ENCODE results near the gene IGSF5. TPM values are rescaled to one million over a fixed set of nuclear protein-coding genes. Genes with fewer than 3 reads are reported as not detected.

The IGSF5 gene
- total RNA-seq, 1 experiment from 2014 or later = not detected

DNA sequence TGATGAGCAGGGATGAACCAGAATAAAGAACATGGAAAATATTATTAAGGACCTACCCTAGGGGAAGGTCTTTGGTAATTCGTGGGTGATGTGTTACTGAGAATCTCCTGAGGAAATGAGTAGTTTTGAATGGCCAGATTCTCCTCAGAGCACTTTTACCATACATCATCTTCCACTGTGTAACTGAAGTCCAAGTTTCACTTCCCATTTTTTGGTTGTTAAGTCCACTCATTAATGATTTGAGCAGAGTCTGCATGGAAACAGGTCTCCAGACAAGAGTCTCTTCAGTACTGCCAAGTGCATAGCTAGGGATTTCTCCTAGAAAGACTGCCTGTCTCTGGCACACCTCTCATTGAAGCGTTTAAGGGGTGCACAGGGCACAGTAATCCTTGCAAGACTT is 73.6 kb downstream of the IGSF5 start:
- Histone ChIP-seq H3K27me3 (replicated peaks; ENCODE audit: insufficient read depth, low read depth, low read length, poor library complexity) (no peaks in the 10 kb centered on the region), H3K4me1 (ENCODE audit: insufficient read depth, low read length, poor library complexity, severe bottlenecking) (no peaks in the 10 kb centered on the region), H3K9me3 (ENCODE audit: low read depth, low read length, poor library complexity, severe bottlenecking) (no peaks in the 10 kb centered on the region), H3K36me3 (ENCODE audit: insufficient read depth, low read length, poor library complexity, severe bottlenecking) (no peaks in the 10 kb centered on the region), H3K4me3 (ENCODE audit: low read depth, low read length, poor library complexity, severe bottlenecking) (no peak overlapping the region), H3K27ac (ENCODE audit: low read depth, low read length, poor library complexity, severe bottlenecking) (no peak overlapping the region)
- TF ChIP-seq, protein P1, sequence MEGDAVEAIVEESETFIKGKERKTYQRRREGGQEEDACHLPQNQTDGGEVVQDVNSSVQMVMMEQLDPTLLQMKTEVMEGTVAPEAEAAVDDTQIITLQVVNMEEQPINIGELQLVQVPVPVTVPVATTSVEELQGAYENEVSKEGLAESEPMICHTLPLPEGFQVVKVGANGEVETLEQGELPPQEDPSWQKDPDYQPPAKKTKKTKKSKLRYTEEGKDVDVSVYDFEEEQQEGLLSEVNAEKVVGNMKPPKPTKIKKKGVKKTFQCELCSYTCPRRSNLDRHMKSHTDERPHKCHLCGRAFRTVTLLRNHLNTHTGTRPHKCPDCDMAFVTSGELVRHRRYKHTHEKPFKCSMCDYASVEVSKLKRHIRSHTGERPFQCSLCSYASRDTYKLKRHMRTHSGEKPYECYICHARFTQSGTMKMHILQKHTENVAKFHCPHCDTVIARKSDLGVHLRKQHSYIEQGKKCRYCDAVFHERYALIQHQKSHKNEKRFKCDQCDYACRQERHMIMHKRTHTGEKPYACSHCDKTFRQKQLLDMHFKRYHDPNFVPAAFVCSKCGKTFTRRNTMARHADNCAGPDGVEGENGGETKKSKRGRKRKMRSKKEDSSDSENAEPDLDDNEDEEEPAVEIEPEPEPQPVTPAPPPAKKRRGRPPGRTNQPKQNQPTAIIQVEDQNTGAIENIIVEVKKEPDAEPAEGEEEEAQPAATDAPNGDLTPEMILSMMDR (conservative IDR thresholded peaks at IDR 0.05; ENCODE audit: low read depth, low read length) = no peak
- no peak for TF ChIP-seq EZH2 (IDR thresholded peaks at IDR 0.05; ENCODE audit: borderline replicate concordance, low read depth, low read length, poor library complexity, severe bottlenecking)
- CTCF ChIA-PET = no interaction called here
- POLR2A ChIA-PET (ENCODE audit: low non-redundant PET) = no interaction called here
- intact Hi-C loops (cut with micrococcal nuclease; ENCODE audit: unreplicated experiment) = no loop called here
- no peak for DNase-seq (ENCODE audit: low spot score)
- BruUV-seq (replicated peaks) = no TSS peak

DNA sequence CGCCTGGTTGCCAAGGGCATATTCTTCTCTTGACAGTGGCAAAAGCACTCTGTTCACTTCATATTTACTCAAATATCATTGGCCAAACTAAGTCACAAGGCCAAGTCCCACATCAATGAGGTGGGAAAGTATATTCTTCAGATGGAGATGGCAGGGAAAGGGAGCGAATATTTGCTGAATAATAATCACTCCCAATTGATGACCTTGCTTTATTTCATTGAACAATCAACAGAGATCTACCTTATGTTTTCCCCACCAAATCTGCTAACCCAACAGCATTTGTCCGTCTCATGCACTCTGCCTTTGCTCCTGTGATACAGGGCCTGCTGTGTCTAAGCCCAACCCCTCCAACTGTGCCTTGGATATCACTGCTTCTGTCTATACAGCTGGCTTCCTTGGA is 77.1 kb downstream of the IGSF5 start:
- no peaks in the 10 kb centered on the region for H3K27me3 ChIP-seq (replicated peaks; ENCODE audit: insufficient read depth, low read depth, low read length, poor library complexity)
- H3K9me3 ChIP-seq (ENCODE audit: low read depth, low read length, poor library complexity, severe bottlenecking) = no peaks in the 10 kb centered on the region
- no peaks in the 10 kb centered on the region for H3K4me1 ChIP-seq (ENCODE audit: insufficient read depth, low read length, poor library complexity, severe bottlenecking)
- no TSS peak for BruUV-seq (replicated peaks)
- DNase-seq (ENCODE audit: low spot score) = no peak
- H3K36me3 ChIP-seq (ENCODE audit: insufficient read depth, low read length, poor library complexity, severe bottlenecking) = no peaks in the 10 kb centered on the region
- no peak overlapping the region for H3K4me3 ChIP-seq (ENCODE audit: low read depth, low read length, poor library complexity, severe bottlenecking)
- POLR2A ChIA-PET (ENCODE audit: low non-redundant PET) = no interaction called here
- H3K27ac ChIP-seq (ENCODE audit: low read depth, low read length, poor library complexity, severe bottlenecking) = no peak overlapping the region
- TF ChIP-seq, protein P1 (conservative IDR thresholded peaks at IDR 0.05; ENCODE audit: low read depth, low read length) = no peak
- TF ChIP-seq EZH2 (IDR thresholded peaks at IDR 0.05; ENCODE audit: borderline replicate concordance, low read depth, low read length, poor library complexity, severe bottlenecking) = no peak
- intact Hi-C loops (cut with micrococcal nuclease; ENCODE audit: unreplicated experiment) = no loop called here
- CTCF ChIA-PET = no interaction called here

DNA sequence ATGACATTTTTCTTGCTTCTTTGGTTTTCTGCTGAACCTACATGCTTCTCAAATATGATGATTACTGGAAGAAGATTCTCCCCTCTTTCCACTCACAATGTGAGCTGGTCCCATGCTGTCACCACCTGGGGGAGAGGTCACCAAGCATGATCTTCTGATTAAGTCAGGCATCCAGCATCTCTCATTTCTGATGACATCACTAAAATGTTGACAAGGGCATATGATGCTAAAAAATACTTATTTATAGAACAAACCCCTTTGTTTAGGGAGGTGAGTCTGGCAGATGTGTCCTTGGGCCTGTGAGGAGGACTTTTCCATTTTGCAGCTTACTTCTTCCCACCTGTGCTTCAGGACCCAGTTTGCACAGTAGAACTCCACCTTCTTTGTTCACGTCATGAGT is 80.3 kb downstream of the IGSF5 start:
- TF ChIP-seq EZH2 (IDR thresholded peaks at IDR 0.05; ENCODE audit: borderline replicate concordance, low read depth, low read length, poor library complexity, severe bottlenecking) = no peak
- TF ChIP-seq, protein P1 (conservative IDR thresholded peaks at IDR 0.05; ENCODE audit: low read depth, low read length) = no peak
- Histone ChIP-seq H3K36me3 (ENCODE audit: insufficient read depth, low read length, poor library complexity, severe bottlenecking) (no peaks in the 10 kb centered on the region), H3K27ac (ENCODE audit: low read depth, low read length, poor library complexity, severe bottlenecking) (no peak overlapping the region), H3K9me3 (ENCODE audit: low read depth, low read length, poor library complexity, severe bottlenecking) (no peaks in the 10 kb centered on the region), H3K27me3 (replicated peaks; ENCODE audit: insufficient read depth, low read depth, low read length, poor library complexity) (no peaks in the 10 kb centered on the region), H3K4me1 (ENCODE audit: insufficient read depth, low read length, poor library complexity, severe bottlenecking) (no peaks in the 10 kb centered on the region), H3K4me3 (ENCODE audit: low read depth, low read length, poor library complexity, severe bottlenecking) (no peak overlapping the region)
- intact Hi-C loops (cut with micrococcal nuclease; ENCODE audit: unreplicated experiment) = no loop called here
- BruUV-seq (replicated peaks) = no TSS peak
- no peak for DNase-seq (ENCODE audit: low spot score)
- POLR2A ChIA-PET (ENCODE audit: low non-redundant PET) = no interaction called here
- CTCF ChIA-PET = no interaction called here
